T-helper 1 cell (primary cell): ENCODE measurements around the gene ORMDL3.
"Not testable (repeated sequence)": the region's sequence is repeated elsewhere in the genome, so short reads cannot be mapped to it uniquely, and the experiment has no call there.

Experiments
- DNase-seq, 5 donors: peaks; one replicate each; pipeline ENCODE4 v3.0.0-alpha.2; 2012 to 2020

Gene ORMDL3

GRCh38 chr17:39949028-39949427, 21.6 kb upstream of the ORMDL3 start:
- DNase-seq = no peak

- not testable (repeated sequence) for DNase-seq
Measured at GRCh38 chr17:39948489-39948828, 21.1 kb upstream of the ORMDL3 start.

- no peak for DNase-seq
Measured at GRCh38 chr17:39946551-39947330, 19.3 kb upstream of the ORMDL3 start.

DNA sequence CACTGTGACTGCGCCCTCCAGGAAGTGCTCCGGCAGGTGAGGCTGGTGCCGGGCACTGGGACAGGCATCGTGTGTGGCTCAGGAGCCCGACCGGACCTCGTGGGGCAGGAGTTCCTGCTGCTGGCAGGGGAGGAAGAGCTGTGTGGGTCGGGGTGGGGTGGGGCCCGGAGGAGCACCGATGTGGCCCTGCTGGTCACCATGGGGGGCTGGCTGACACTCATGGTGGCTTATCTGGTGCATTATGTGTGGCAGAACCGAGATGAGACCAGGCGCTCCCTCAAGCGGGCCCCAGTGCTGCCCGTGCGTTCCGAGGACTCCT, 17.0 kb upstream of the ORMDL3 start:
- DNase-seq = no peak

- DNase-seq = no peak
Measured at GRCh38 chr17:39943702-39944392, 16.4 kb upstream of the ORMDL3 start.

DNA sequence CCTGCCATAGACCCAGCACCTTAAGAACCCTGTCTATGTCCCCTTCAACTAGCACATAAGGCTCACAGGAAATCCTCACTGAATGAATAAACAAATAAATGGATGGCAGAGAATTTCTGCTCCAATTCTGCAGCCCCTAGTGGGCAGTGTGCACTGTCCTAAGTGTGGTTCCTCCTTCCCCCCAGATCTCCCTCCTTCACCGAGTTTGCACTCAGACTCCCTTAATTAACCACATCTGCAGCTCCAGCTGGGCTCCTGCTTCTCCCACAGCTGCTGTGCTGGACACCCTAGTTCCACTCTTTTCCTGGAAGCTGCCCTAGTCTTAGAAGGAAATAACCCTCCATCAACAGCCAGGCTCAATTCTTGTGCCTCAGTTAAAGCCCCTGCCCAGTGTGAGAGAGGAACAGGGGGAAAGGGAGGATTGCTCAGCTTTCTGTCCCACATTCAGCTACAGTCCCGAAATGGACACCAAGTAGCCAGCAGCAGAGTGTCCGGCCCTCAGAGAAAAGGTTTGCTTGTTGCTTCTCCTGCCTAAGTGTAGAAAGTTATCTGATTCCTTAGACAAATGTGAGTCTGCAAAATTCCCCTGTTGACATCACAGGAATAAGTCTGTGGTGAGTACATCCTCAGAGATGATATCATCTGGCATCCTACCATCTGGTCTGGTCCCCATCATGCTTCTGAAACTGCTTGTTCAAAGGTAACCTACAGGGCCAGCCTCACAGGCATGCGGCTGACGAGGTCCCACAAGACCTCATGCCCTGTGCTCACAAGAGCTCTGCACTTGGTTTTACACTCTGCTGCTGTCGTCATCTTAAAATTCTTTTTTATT, 12.4 kb upstream of the ORMDL3 start:
- DNase-seq = peak in 1 of 5 donors; percentile 75

- no peak for DNase-seq
Measured at GRCh38 chr17:39939106-39939505, 11.7 kb upstream of the ORMDL3 start.

GRCh38 chr17:39938140-39938869, 10.9 kb upstream of the ORMDL3 start:
- no peak for DNase-seq

- DNase-seq = no peak
Measured at GRCh38 chr17:39937447-39937846, 10.0 kb upstream of the ORMDL3 start.

DNA sequence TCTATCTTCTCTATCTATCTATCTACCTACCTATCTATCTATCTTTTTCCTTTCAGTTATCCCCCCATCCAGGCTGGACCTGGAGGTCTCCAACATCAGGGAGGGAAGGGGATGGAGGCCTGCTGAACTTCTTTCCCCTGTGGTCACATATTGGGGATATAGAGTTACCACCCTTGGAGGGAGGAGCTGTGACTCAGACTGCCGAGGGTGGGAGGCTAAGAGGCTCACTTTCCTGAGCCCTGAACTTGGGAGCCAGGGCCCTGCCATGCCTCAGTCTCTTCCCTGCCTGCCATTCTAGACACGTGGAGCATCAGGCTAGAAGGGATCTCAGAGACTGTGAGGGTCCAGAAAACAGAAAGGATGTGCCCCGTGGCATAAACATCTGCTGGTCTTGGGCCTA, 8.5 kb upstream of the ORMDL3 start:
- no peak for DNase-seq

DNA sequence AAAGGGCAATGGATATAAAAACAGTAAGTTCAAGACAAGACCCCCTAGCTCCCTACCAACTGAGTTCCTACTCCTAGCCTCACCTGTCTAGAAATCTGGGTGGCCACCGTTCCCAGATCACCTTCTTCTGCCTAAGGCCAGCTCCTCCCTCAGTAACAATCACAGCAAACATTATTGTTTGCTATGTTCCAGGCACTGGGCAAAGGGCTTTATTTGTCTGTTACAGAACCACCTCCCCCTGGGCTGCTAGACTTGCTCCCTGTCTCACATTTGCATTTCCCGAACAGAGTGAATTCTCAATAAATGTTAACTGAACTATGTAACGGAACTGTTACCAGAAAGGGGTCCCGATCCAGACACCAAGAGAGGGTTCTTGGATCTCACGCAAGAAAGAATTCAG, 6.9 kb upstream of the ORMDL3 start:
- DNase-seq = no peak

GRCh38 chr17:39933912-39934311, 6.5 kb upstream of the ORMDL3 start:
- DNase-seq = no peak

DNA sequence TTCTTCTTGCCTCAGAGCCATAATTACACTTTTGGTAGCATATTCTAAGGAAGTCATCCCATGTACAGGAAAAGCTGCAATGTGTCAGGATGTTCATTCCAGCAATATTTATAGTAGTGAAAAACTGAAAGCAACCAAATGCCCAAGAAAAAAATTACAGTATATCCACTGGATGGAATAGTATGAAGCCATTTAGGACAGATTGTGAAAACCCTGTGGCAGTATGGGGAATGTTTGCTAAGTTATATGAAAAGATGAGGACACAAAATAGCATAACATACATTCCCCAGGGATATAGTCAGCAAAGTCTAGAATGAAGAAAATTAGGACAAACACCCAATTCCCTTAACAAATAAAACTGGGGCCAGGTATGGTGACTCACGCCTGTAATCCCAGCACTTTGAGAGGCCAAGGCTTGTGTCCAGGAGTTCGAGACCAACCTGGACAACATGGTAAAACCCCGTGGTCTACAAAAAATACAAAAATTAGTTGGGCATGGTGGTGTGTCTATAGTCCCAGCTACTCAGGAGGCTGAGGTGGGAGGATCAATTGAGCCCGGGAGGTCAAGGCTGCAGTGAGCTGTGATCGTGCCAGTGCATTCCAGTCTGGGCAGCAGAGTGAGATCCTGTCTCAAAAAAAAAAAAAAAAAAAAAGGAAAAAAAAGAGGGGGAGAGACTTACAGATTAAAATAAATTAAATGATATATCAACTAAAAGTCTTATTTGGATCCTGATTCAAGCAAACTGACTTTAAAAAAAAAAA, 2.4 kb upstream of the ORMDL3 start:
- DNase-seq = no peak

DNA sequence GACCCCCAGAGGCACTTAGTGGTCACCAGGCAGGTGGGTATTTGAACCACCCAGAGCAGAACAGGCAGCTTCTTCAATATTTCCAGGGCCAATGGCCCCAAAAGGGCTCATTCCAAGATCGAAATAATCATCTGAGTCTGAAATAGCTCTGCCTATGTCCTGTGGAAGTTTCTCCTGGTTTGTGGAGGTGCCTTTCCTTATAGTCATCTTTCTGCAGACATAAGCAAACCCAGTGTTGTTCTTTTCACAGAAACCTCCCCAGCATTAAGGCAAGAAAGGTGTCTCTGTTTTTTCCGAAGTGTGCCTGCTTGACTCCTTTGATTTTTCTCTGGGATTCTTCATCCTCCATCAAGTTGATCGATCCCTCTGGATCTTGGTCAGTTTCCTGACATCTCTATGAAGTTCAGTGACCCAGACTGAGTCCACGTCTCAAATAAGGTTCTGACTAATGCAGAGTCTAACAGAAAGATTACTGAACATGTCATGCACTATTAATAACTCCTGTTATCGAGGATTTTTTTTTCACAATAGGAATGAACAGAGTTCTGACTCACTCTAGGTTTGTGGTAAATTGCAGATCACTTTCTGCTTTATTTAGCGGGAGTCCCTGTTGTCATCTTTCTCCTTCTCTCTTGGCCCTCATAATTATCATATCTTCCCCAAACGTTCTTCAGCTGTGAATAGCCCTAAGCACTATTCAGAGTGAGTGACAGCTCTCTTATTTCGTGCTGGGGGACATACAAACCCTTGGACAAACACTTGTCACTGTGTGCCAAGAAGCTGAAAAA, 1.7 kb upstream of the ORMDL3 start:
- no peak for DNase-seq

GRCh38 chr17:39927929-39928857, 792 bp upstream of the ORMDL3 start:
- DNase-seq = no peak

DNA sequence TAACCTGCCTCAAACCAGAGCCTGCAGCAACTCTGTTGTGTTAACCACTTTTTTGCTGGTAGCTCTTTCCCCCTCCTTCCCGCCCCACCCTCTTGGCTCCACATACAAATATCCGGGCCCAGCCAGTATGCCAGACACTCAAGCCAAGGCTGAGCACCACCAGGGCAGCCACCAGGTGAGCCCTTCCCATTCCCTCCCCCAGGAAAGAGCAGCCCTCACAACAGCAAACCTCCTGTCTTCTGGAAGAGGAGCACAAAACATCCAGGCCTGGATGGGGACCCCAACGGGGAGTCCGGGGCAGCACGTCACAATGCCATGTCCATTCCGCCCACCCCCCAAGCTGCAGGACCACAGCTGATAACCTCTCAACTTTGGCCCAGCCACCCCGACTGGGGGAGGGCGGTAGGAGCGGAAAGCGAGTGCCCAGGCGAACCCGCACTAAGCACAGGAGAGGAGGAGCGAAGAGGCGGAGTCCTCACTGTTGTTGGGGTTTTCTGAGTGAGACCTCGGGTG, 757 bp downstream of the ORMDL3 start:
- peak; percentile 33 to 82 (median 50) for DNase-seq

DNA sequence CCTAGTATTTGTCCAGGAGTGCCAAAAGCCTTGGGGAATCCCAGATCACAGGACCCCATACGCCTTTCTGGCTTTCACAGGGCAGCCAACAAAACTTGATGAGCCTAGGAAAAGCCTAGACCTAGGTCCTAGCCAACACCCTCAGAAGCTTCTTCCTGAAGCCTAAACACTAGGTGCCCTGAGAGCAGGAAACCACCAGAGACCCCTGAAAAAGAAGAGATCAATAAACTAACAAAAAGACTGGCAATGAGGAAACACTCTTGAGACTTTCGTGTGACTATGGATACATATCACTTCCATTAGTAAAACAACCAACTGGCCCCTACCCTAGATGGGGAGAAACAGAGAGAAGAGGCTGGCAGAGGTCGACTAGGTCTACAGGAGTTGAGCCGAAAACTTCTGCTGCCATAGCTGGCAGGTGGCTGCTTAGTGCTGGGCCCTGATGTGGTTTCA, 1.2 kb downstream of the ORMDL3 start:
- no peak for DNase-seq

GRCh38 chr17:39925282-39926134, 1.9 kb downstream of the ORMDL3 start:
- no peak for DNase-seq

DNA sequence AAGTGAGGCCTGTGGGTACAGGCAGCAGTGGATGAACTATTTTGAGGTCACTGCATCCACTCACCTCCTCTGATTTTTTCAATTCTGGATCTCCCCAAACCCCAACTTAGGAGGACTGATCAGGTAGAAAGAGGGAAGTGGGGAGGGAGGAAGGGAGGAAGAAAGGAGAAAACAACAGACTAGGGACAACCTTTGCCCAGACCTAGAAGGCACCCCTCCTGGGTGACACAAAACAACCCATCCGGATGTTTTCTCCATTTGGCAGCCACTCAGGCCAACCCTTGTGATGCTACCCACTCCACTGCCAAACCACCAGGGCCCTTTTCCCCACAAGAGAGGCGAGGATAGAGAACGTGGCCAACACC, 2.7 kb downstream of the ORMDL3 start:
- no peak for DNase-seq
